Endothelial cell of umbilical vein (primary cell): ENCODE data around the gene PAGE2B. TPM values are rescaled to one million over a fixed set of nuclear protein-coding genes. Genes with fewer than 3 reads are reported as not detected.

ENCODE experiments used
- BruUV-seq: library from RNA; stranded (reverse); fragments of 400-500 nt; replicated peaks from 2 replicates; lab custom pipeline; 2021; lab: Mats Ljungman, UMichigan
- CTCF ChIA-PET: fragments of 300-600, 350-600 bp; sonication (Branson Sonifier 250); formaldehyde crosslinking; loops from one replicate; lab custom pipeline; 2021; ENCODE audit warnings: antibody characterized with exemption, inconsistent platforms; lab: Charles Lee
- POLR2A ChIA-PET: fragments of 300-600, 350-600 bp; sonication (Branson Sonifier 250); formaldehyde crosslinking; loops from one replicate; lab custom pipeline; 2021; ENCODE audit warnings: antibody characterized with exemption, inconsistent platforms; lab: Charles Lee
- DNase-seq: peaks from one replicate; pipeline ENCODE4 v3.0.0-alpha.2; 2011; ENCODE audit warnings: low read depth, low spot score
- FAIRE-seq: peaks from 2 replicates; lab custom pipeline; 2011; peaks lifted over from hg19 to GRCh38; lab: Jason Lieb, UNC
- H2AFZ ChIP-seq: 2 replicates; pipeline ENCODE4 v1.6.0; 2012; ENCODE audit warnings: low read depth, low read length, control low read depth, inconsistent platforms
- H3K27ac ChIP-seq: 2 replicates; pipeline ENCODE4 v1.5.1; 2011; ENCODE audit warnings: low read depth, mild to moderate bottlenecking, control low read depth, low read length, moderate library complexity; ENCODE audit not compliant: insufficient read depth
- H3K27me3 ChIP-seq, 2 experiments: 2 replicates each; pipeline versions ENCODE4 v1.6.0 to v1.6.1; 2011; ENCODE audit warnings: low read length in 2 of 2, mixed read lengths in 1 of 2; ENCODE audit not compliant: control insufficient read depth in 2 of 2, insufficient read depth in 2 of 2
- H3K36me3 ChIP-seq, 2 experiments: 2 replicates in 1 of 2; 3 replicates in 1 of 2; pipeline ENCODE4 v1.5.1; 2011; ENCODE audit warnings: low read length in 2 of 2, mild to moderate bottlenecking in 1 of 2, moderate library complexity in 1 of 2; ENCODE audit not compliant: control insufficient read depth in 2 of 2, insufficient read depth in 2 of 2; ENCODE audit errors: extremely low read depth in 1 of 2
- H3K4me1 ChIP-seq: 3 replicates; pipeline ENCODE4 v1.5.1; 2011; ENCODE audit warnings: mild to moderate bottlenecking, low read length; ENCODE audit not compliant: control insufficient read depth, insufficient read depth; ENCODE audit errors: extremely low read depth
- H3K4me2 ChIP-seq: 2 replicates; pipeline ENCODE4 v1.6.1; 2011; ENCODE audit warnings: low read length, control low read depth, mixed read lengths; ENCODE audit not compliant: insufficient read depth
- H3K4me3 ChIP-seq, 3 experiments: fragments of 200-600 bp in 1 of 3; sonication (generic), shearing (Covaris generic) in 1 of 3; replicated peaks in 1 of 3; 2 replicates each; pipeline ENCODE4 v1.5.1; 2011 to 2016; ENCODE audit warnings: control low read depth in 3 of 3, low read length in 3 of 3, mild to moderate bottlenecking in 2 of 3, inconsistent platforms in 1 of 3, low read depth in 1 of 3, moderate library complexity in 1 of 3; ENCODE audit not compliant: insufficient read depth in 1 of 3
- H3K79me2 ChIP-seq: 2 replicates; pipeline ENCODE4 v1.6.0; 2012; ENCODE audit warnings: low read length, inconsistent platforms; ENCODE audit not compliant: control insufficient read depth, insufficient read depth
- H3K9ac ChIP-seq: replicated peaks from 2 replicates; pipeline ENCODE3; 2011; ENCODE audit warnings: low read length, control low read depth; ENCODE audit not compliant: insufficient read depth; ENCODE audit errors: extremely low read depth
- H3K9me1 ChIP-seq: replicated peaks from 3 replicates; pipeline ENCODE4 v1.6.0; 2011; ENCODE audit warnings: mild to moderate bottlenecking, low read length; ENCODE audit not compliant: control insufficient read depth, insufficient read depth; ENCODE audit errors: extremely low read depth
- H3K9me3 ChIP-seq: replicated peaks from 2 replicates; pipeline ENCODE4 v1.5.1; 2012; ENCODE audit warnings: low read length, inconsistent platforms; ENCODE audit not compliant: control insufficient read depth, insufficient read depth
- H4K20me1 ChIP-seq: replicated peaks from 2 replicates; pipeline ENCODE3; 2011; ENCODE audit warnings: mild to moderate bottlenecking, low read length; ENCODE audit not compliant: control insufficient read depth, insufficient read depth; ENCODE audit errors: extremely low read depth
- EZH2 ChIP-seq: IDR thresholded peaks from 2 replicates; pipeline ENCODE4 v1.6.1; 2012; ENCODE audit warnings: borderline replicate concordance, low read depth, mild to moderate bottlenecking, moderate library complexity, low read length, inconsistent platforms; ENCODE audit not compliant: severe bottlenecking
- FOS ChIP-seq: IDR thresholded peaks from 2 replicates; pipeline ENCODE4 v1.6.1; 2011; ENCODE audit warnings: mild to moderate bottlenecking, low read length, moderate library complexity, borderline replicate concordance; ENCODE audit not compliant: insufficient read depth
- GATA2 ChIP-seq: IDR thresholded peaks from 2 replicates; pipeline ENCODE4 v1.7.0; 2011; ENCODE audit warnings: low read depth, mild to moderate bottlenecking, moderate library complexity, mixed read lengths, low read length; ENCODE audit not compliant: insufficient read length, insufficient read depth
- MYC ChIP-seq: IDR thresholded peaks from one replicate; pipeline ENCODE4 v1.6.1; 2011; ENCODE audit warnings: mild to moderate bottlenecking, low read depth, low read length
- POLR2A ChIP-seq: IDR thresholded peaks from 2 replicates; pipeline ENCODE4 v1.6.1; 2012; ENCODE audit warnings: low read depth, mild to moderate bottlenecking, control low read depth, low read length
- POLR2AphosphoS5 ChIP-seq: IDR thresholded peaks from 2 replicates; pipeline ENCODE4 v1.6.1; 2012; ENCODE audit warnings: low read depth, mild to moderate bottlenecking, control low read depth, low read length, moderate library complexity; ENCODE audit not compliant: insufficient read depth
- dilution Hi-C: fragments of 300-500 bp; cut with MboI; formaldehyde crosslinking; loops from one replicate; pipeline ENCODE4 v1.15.0; 2019; ENCODE audit warnings: low sequenced_read_pairs; ENCODE audit not compliant: extremely low pct_ligation_motif_present
- intact Hi-C: fragments of 100-400 bp; cut with micrococcal nuclease; formaldehyde crosslinking; loops from one replicate; pipeline ENCODE4 v1.10.0; 2022
- polyA plus RNA-seq, 4 experiments: library from polyadenylated mRNA; depleted of rRNA in 3 of 4; stranded (reverse) in 3 of 4; unstranded in 1 of 4; fragments of >200 nt; gene quantifications; 2 replicates each; pipeline versions ENCODE4 v1.2.1 to v1.2.3, GENCODE V29; 2011 to 2012; ENCODE audit warnings: missing spikeins in 1 of 4
- total RNA-seq: library from RNA; stranded (reverse); gene quantifications from 2 replicates; pipeline ENCODE4 v1.2.3, GENCODE V29; 2021
- TF ChIP-seq, protein P1 (sequence below), 2 donors: IDR thresholded peaks; 1 replicate in 1 of 2; 2 replicates in 1 of 2; pipeline ENCODE4 v1.5.1; 2011; ENCODE audit warnings: low read length in 2 of 2, mild to moderate bottlenecking in 2 of 2, moderate library complexity in 2 of 2, control low read depth in 1 of 2, inconsistent platforms in 1 of 2, low read depth in 1 of 2; ENCODE audit not compliant: insufficient read depth in 1 of 2; ENCODE audit errors: extremely low read depth in 1 of 2
- TF ChIP-seq, protein P2 (sequence below): IDR thresholded peaks from 2 replicates; pipeline ENCODE4 v1.6.1; 2011; ENCODE audit not compliant: insufficient read depth, insufficient read length

PAGE2B gene
- total and polyA plus RNA-seq, 2 donors (not counting 3 experiments of a cell fraction or from before 2014, with no cell fraction given), result not detected

DNA sequence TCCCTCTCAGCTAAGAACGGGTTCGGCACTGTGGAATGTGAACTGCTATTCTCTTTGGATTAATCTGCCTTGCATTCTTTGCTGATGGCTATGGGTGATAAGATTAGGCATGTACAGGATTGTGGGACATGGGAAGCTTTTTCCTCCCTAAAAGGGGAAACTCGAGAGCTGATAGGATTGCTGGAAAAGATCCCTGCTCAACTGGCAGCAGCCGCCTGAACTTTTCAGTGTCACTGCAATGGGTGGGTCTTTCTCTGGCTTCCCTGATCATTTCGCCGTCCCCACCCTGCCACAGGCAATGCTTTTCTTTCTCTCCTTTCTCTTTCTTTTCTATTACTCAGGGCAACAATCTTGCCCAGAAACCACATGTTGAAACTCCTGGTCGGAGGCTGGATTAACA, 34.5 kb downstream of the PAGE2B start:
- no peak overlapping the region for H2AFZ ChIP-seq
- CTCF ChIA-PET, result no interaction called here
- H3K9me1 ChIP-seq, result no peaks in the 10 kb centered on the region
- H3K4me3 ChIP-seq, result no peak overlapping the region
- no peak overlapping the region for H3K27ac ChIP-seq
- no peaks in the 10 kb centered on the region for H3K9me3 ChIP-seq
- FAIRE-seq, result no peak
- POLR2A ChIA-PET, result no interaction called here
- no peak for DNase-seq
- no peak overlapping the region for H3K9ac ChIP-seq
- TF ChIP-seq GATA2 (no peak), POLR2A (no peak), EZH2 (no peak), POLR2AphosphoS5 (no peak), MYC (no peak), FOS (no peak)
- TF ChIP-seq, protein P1, sequence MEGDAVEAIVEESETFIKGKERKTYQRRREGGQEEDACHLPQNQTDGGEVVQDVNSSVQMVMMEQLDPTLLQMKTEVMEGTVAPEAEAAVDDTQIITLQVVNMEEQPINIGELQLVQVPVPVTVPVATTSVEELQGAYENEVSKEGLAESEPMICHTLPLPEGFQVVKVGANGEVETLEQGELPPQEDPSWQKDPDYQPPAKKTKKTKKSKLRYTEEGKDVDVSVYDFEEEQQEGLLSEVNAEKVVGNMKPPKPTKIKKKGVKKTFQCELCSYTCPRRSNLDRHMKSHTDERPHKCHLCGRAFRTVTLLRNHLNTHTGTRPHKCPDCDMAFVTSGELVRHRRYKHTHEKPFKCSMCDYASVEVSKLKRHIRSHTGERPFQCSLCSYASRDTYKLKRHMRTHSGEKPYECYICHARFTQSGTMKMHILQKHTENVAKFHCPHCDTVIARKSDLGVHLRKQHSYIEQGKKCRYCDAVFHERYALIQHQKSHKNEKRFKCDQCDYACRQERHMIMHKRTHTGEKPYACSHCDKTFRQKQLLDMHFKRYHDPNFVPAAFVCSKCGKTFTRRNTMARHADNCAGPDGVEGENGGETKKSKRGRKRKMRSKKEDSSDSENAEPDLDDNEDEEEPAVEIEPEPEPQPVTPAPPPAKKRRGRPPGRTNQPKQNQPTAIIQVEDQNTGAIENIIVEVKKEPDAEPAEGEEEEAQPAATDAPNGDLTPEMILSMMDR (IDR thresholded peaks at IDR 0.05; ENCODE audit: extremely low read depth in 1 of 2, insufficient read depth in 1 of 2, low read depth in 1 of 2, low read length in 2 of 2), result no peak
- TF ChIP-seq, protein P2, sequence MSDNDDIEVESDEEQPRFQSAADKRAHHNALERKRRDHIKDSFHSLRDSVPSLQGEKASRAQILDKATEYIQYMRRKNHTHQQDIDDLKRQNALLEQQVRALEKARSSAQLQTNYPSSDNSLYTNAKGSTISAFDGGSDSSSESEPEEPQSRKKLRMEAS, result no peak
- H3K79me2 ChIP-seq, result no peaks in the 10 kb centered on the region
- H4K20me1 ChIP-seq, result no peaks in the 10 kb centered on the region
- H3K4me1 ChIP-seq, result no peaks in the 10 kb centered on the region
- no peak overlapping the region for H3K4me2 ChIP-seq
- no peaks in the 10 kb centered on the region for H3K27me3 ChIP-seq
- intact Hi-C loops (no loop called here), dilution Hi-C loops (no loop called here)
- no peaks in the 10 kb centered on the region for H3K36me3 ChIP-seq
- no TSS peak for BruUV-seq
